Naive thymus-derived CD4-positive, alpha-beta T cell (primary cell): ENCODE results near the gene TTC27. TPM values are rescaled to one million over a fixed set of nuclear protein-coding genes. Genes with fewer than 3 reads are reported as not detected.
"Not testable (repeated sequence)": the region's sequence is repeated elsewhere in the genome, so short reads cannot be mapped to it uniquely, and the experiment has no call there.

ENCODE experiments used
- ATAC-seq: fragments of 150-1000 bp; cut with Tn5 transposase; 2 replicates; pipeline ENCODE4 v1.10.0; 2021; ENCODE audit warnings: mild to moderate bottlenecking, moderate library complexity
- CTCF ChIA-PET: fragments of 350-600 bp; sonication (Branson Sonifier 250); formaldehyde crosslinking; loops from one replicate; lab custom pipeline; 2021; ENCODE audit warnings: antibody characterized with exemption; lab: Charles Lee
- POLR2A ChIA-PET: fragments of 350-600 bp; sonication (Branson Sonifier 250); formaldehyde crosslinking; loops from one replicate; lab custom pipeline; 2021; ENCODE audit warnings: antibody characterized with exemption, inconsistent platforms; lab: Charles Lee
- DNase-seq, 9 donors: peaks; one replicate each; pipeline versions ENCODE4 v3.0.0 to v3.0.0-alpha.2; 2020 to 2022; ENCODE audit warnings: mixed read lengths in 1 of 9
- H3K27ac ChIP-seq: one replicate; pipeline ENCODE4 v1.7.0; 2013; ENCODE audit warnings: mild to moderate bottlenecking, low read depth, low read length, moderate library complexity
- H3K27me3 ChIP-seq, 2 donors: one replicate each; pipeline ENCODE4 v1.7.0; 2013; ENCODE audit warnings: low read length in 2 of 2, mild to moderate bottlenecking in 2 of 2, moderate library complexity in 2 of 2; ENCODE audit not compliant: control insufficient read depth in 2 of 2, insufficient read depth in 2 of 2
- H3K36me3 ChIP-seq, 3 experiments: 1 replicate in 2 of 3; 2 replicates in 1 of 3; pipeline ENCODE4 v1.7.0; 2013; ENCODE audit warnings: low read length in 3 of 3, mild to moderate bottlenecking in 3 of 3, moderate library complexity in 1 of 3; ENCODE audit not compliant: insufficient read depth in 3 of 3, control insufficient read depth in 2 of 3
- H3K4me1 ChIP-seq, 2 donors: one replicate each; pipeline ENCODE4 v1.7.0; 2013; ENCODE audit warnings: low read length in 2 of 2, mild to moderate bottlenecking in 2 of 2, moderate library complexity in 1 of 2; ENCODE audit not compliant: control insufficient read depth in 2 of 2, insufficient read depth in 2 of 2
- H3K4me3 ChIP-seq: 2 replicates; pipeline ENCODE4 v1.7.0; 2013; ENCODE audit warnings: mild to moderate bottlenecking, low read length
- H3K9me3 ChIP-seq, 3 experiments: 1 replicate in 2 of 3; 2 replicates in 1 of 3; pipeline ENCODE4 v1.7.0; 2013; ENCODE audit warnings: low read length in 3 of 3; ENCODE audit not compliant: control insufficient read depth in 2 of 3
- H3K27ac Mint-ChIP-seq, 9 donors: one replicate each; pipeline ENCODE4 v1.8.0; 2020 to 2022; ENCODE audit warnings: mixed read lengths in 9 of 9, mild to moderate bottlenecking in 8 of 9, moderate library complexity in 5 of 9, inconsistent platforms in 2 of 9
- H3K27me3 Mint-ChIP-seq, 5 donors: one replicate each; pipeline ENCODE4 v1.8.0; 2021 to 2022; ENCODE audit warnings: mixed read lengths in 5 of 5, mild to moderate bottlenecking in 1 of 5
- H3K36me3 Mint-ChIP-seq, 5 donors: one replicate each; pipeline ENCODE4 v1.8.0; 2020 to 2022; ENCODE audit warnings: mixed read lengths in 5 of 5, mild to moderate bottlenecking in 3 of 5, inconsistent platforms in 1 of 5
- H3K4me1 Mint-ChIP-seq, 7 donors: one replicate each; pipeline ENCODE4 v1.8.0; 2020 to 2022; ENCODE audit warnings: mixed read lengths in 7 of 7, mild to moderate bottlenecking in 3 of 7, inconsistent platforms in 1 of 7
- H3K4me3 Mint-ChIP-seq, 10 donors: one replicate each; pipeline ENCODE4 v1.8.0; 2020 to 2022; ENCODE audit warnings: mild to moderate bottlenecking in 10 of 10, mixed read lengths in 10 of 10, moderate library complexity in 6 of 10, inconsistent platforms in 2 of 10
- H3K9me3 Mint-ChIP-seq, 11 donors: one replicate each; pipeline ENCODE4 v1.8.0; 2020 to 2022; ENCODE audit warnings: mixed read lengths in 11 of 11, mild to moderate bottlenecking in 4 of 11, inconsistent platforms in 1 of 11, moderate library complexity in 1 of 11
- intact Hi-C, 2 donors: fragments of 100-400 bp; cut with micrococcal nuclease; formaldehyde crosslinking; loops; one replicate each; pipeline ENCODE4 v1.15.1; 2023
- polyA plus RNA-seq, 2 donors: library from polyadenylated mRNA; unstranded; fragments of 300-500 nt; fragmentation: Illumina TruSeq; gene quantifications; one replicate each; pipeline ENCODE4 v1.2.3, GENCODE V29; 2021
- total RNA-seq, 6 experiments: library from RNA in 5 of 6; stranded (reverse) in 5 of 6; gene quantifications; 1 replicate in 5 of 6; 2 replicates in 1 of 6; pipeline ENCODE4 v1.2.3 and lab custom pipeline; 2021 to 2026

Gene TTC27
- total and polyA plus RNA-seq, 7 experiments from 2014 or later = 18.5 to 30.0 (median 23.9) TPM

- H3K36me3 ChIP-seq, DNase-seq, H3K4me1 Mint-ChIP-seq, H3K27me3 ChIP-seq, H3K4me3 Mint-ChIP-seq, CTCF ChIA-PET, POLR2A ChIA-PET, H3K4me1 ChIP-seq, H3K9me3 ChIP-seq, H3K4me3 ChIP-seq, intact Hi-C loops, H3K36me3 Mint-ChIP-seq, H3K27ac Mint-ChIP-seq, ATAC-seq, H3K27ac ChIP-seq: not testable (repeated sequence)
- Mint-ChIP-seq H3K27me3 (peaks cover 0 to 15% (median 7%) of the 10 kb centered on the region in 5 donors), H3K9me3 (peaks cover 0 to 12% (median 1%) of the 10 kb centered on the region in 11 donors)
These were observed 218.4 kb downstream of the TTC27 start for GRCh38 chr2:32846274-32846673.

- DNase-seq = no peak
- Histone ChIP-seq H3K27ac (no peak overlapping the region), H3K36me3 (no peaks in the 10 kb centered on the region), H3K4me3 (no peak overlapping the region), H3K27me3 (no peaks in the 10 kb centered on the region), H3K4me1 (no peaks in the 10 kb centered on the region), H3K9me3 (no peaks in the 10 kb centered on the region)
- no peak for ATAC-seq
- Mint-ChIP-seq H3K4me3 (no peak overlapping the region), H3K27me3 (peaks cover 0 to 15% (median 7%) of the 10 kb centered on the region in 5 donors), H3K36me3 (no peaks in the 10 kb centered on the region), H3K4me1 (no peaks in the 10 kb centered on the region), H3K27ac (no peak overlapping the region), H3K9me3 (peaks cover 0 to 12% (median 1%) of the 10 kb centered on the region in 11 donors)
- POLR2A ChIA-PET = no interaction called here
- CTCF ChIA-PET = interaction anchor here (0.9 kb wide), 1 partner anchor 9 kb away, joined by 3 read pairs; no protein-coding TSS in a partner anchor
- intact Hi-C loops = no loop called here
These were observed 219.9 kb downstream of the TTC27 start for GRCh38 chr2:32847734-32848133.

GRCh38 chr2:32849456-32850194 lies 221.8 kb downstream of the TTC27 start:
- Histone ChIP-seq H3K4me1 (no peaks in the 10 kb centered on the region), H3K36me3 (no peaks in the 10 kb centered on the region), H3K9me3 (no peaks in the 10 kb centered on the region), H3K27ac (no peak overlapping the region), H3K27me3 (no peaks in the 10 kb centered on the region), H3K4me3 (no peak overlapping the region)
- Mint-ChIP-seq H3K4me3 (no peak overlapping the region), H3K27me3 (peaks cover 0 to 21% (median 7%) of the 10 kb centered on the region in 5 donors), H3K9me3 (peaks cover 0 to 12% (median 0%) of the 10 kb centered on the region in 11 donors), H3K4me1 (no peaks in the 10 kb centered on the region), H3K36me3 (no peaks in the 10 kb centered on the region), H3K27ac (no peak overlapping the region)
- ATAC-seq (no peak), DNase-seq (no peak)
- ChIA-PET CTCF (no interaction called here), POLR2A (no interaction called here)
- intact Hi-C loops = no loop called here

- Mint-ChIP-seq H3K36me3 (no peaks in the 10 kb centered on the region), H3K4me1 (no peaks in the 10 kb centered on the region)
- POLR2A ChIA-PET = interaction anchor here (0.6 kb wide), 1 partner anchor 732 kb away, joined by 4 read pairs; no protein-coding TSS in a partner anchor
These were observed 224.1 kb downstream of the TTC27 start for GRCh38 chr2:32851777-32852439.

GRCh38 chr2:32852856-32853255 lies 225.0 kb downstream of the TTC27 start:
- Histone ChIP-seq H3K27me3 (no peaks in the 10 kb centered on the region), H3K4me3 (no peak overlapping the region), H3K4me1 (no peaks in the 10 kb centered on the region), H3K9me3 (no peaks in the 10 kb centered on the region), H3K27ac (no peak overlapping the region), H3K36me3 (no peaks in the 10 kb centered on the region)
- DNase-seq = no peak
- Mint-ChIP-seq H3K4me1 (no peaks in the 10 kb centered on the region), H3K27me3 (peaks cover 4 to 33% (median 15%) of the 10 kb centered on the region in 5 donors), H3K36me3 (no peaks in the 10 kb centered on the region), H3K4me3 (no peak overlapping the region), H3K27ac (no peak overlapping the region), H3K9me3 (peaks cover 0 to 1% (median 0%) of the 10 kb centered on the region in 11 donors)
- intact Hi-C loops = no loop called here
- ChIA-PET POLR2A (interaction anchor here (0.6 kb wide), 1 partner anchor 35 kb away, joined by 3 read pairs; no protein-coding TSS in a partner anchor), CTCF (no interaction called here)
- no peak for ATAC-seq

More at GRCh38 chr2:32851777-32852439, 224.1 kb downstream of the TTC27 start:
- no peak overlapping the region for H3K27ac ChIP-seq
- intact Hi-C loops = no loop called here
- H3K27me3 ChIP-seq = no peaks in the 10 kb centered on the region
- H3K4me3 Mint-ChIP-seq = no peak overlapping the region
- no peaks in the 10 kb centered on the region for H3K4me1 ChIP-seq
- H3K9me3 ChIP-seq = no peaks in the 10 kb centered on the region
- no peak overlapping the region for H3K27ac Mint-ChIP-seq
- H3K4me3 ChIP-seq = no peak overlapping the region
- no peak for DNase-seq
- peaks cover 0 to 29% (median 10%) of the 10 kb centered on the region in 5 donors for H3K27me3 Mint-ChIP-seq
- CTCF ChIA-PET = no interaction called here
- no peak for ATAC-seq
- peaks cover 0 to 1% (median 0%) of the 10 kb centered on the region in 11 donors for H3K9me3 Mint-ChIP-seq
- H3K36me3 ChIP-seq = no peaks in the 10 kb centered on the region

GRCh38 chr2:32856891-32857290 lies 229.0 kb downstream of the TTC27 start:
- H3K27me3 Mint-ChIP-seq = peaks cover 2 to 22% (median 20%) of the 10 kb centered on the region in 5 donors
- H3K36me3 Mint-ChIP-seq = no peaks in the 10 kb centered on the region
- POLR2A ChIA-PET = no interaction called here
- no peak for DNase-seq
- H3K9me3 ChIP-seq = no peaks in the 10 kb centered on the region
- H3K27me3 ChIP-seq = no peaks in the 10 kb centered on the region
- no peak overlapping the region for H3K4me3 ChIP-seq
- no peak overlapping the region for H3K27ac ChIP-seq
- no peaks in the 10 kb centered on the region for H3K4me1 ChIP-seq
- CTCF ChIA-PET = interaction anchor here (0.9 kb wide), 1 partner anchor 9 kb away, joined by 3 read pairs; no protein-coding TSS in a partner anchor
- no peak for ATAC-seq
- intact Hi-C loops = no loop called here
- H3K4me1 Mint-ChIP-seq = peaks cover 0 to 2% (median 0%) of the 10 kb centered on the region in 7 donors
- H3K27ac Mint-ChIP-seq = no peak overlapping the region
- H3K4me3 Mint-ChIP-seq = no peak overlapping the region
- no peaks in the 10 kb centered on the region for H3K9me3 Mint-ChIP-seq
- no peaks in the 10 kb centered on the region for H3K36me3 ChIP-seq
